GM23338 (cell line): ENCODE data around the gene NAPG.

Experiments
- CREB1 ChIP-seq: fragments of 250-450 bp; sonication (Bioruptor Pico); IDR thresholded peaks from 2 replicates; pipeline ENCODE4 v1.5.0; 2020; ENCODE audit warnings: low read depth, mild to moderate bottlenecking, moderate library complexity
- CTCF ChIP-seq, 2 experiments: fragments of 200-600 bp in 1 of 2; sonication (generic) in 1 of 2; conservative IDR thresholded peaks; 2 replicates each; pipeline versions ENCODE4 v1.5.1 to v1.6.1; 2016 to 2017; ENCODE audit warnings: antibody characterized with exemption in 2 of 2, low read depth in 2 of 2, mild to moderate bottlenecking in 2 of 2, moderate library complexity in 1 of 2
- EZH2 ChIP-seq: fragments of 200-600 bp; sonication (generic); IDR thresholded peaks from one replicate; pipeline ENCODE4 v1.8.0; 2017; ENCODE audit warnings: antibody characterized with exemption, mild to moderate bottlenecking, low read depth; ENCODE audit not compliant: unreplicated experiment
- EZH2phosphoT487 ChIP-seq: fragments of 200-600 bp; sonication (generic); IDR thresholded peaks from one replicate; pipeline ENCODE4 v1.8.1; 2018; ENCODE audit warnings: antibody characterized with exemption; ENCODE audit not compliant: unreplicated experiment
- POLR2AphosphoS5 ChIP-seq: IDR thresholded peaks from 2 replicates; pipeline ENCODE4 v1.6.1; 2016; ENCODE audit warnings: antibody characterized with exemption, low read depth
- REST ChIP-seq: IDR thresholded peaks from one replicate; pipeline ENCODE4 v1.6.1; 2018; ENCODE audit warnings: antibody characterized with exemption; ENCODE audit not compliant: unreplicated experiment
- ZNF114 ChIP-seq: fragments of 250-450 bp; sonication (Bioruptor Pico); IDR thresholded peaks from 2 replicates; pipeline ENCODE4 v1.5.0; 2020; ENCODE audit warnings: mild to moderate bottlenecking, moderate library complexity

GRCh38 chr18:10546557-10547300 is 20.9 kb downstream of the NAPG start:
- no peak for TF ChIP-seq EZH2
- peak in 1 of 2 experiments; percentile 19; a peak in 2 of 4 replicates for TF ChIP-seq CTCF (conservative IDR thresholded peaks at IDR 0.05; ENCODE audit: low read depth in 2 of 2)
- no peak for TF ChIP-seq CREB1
- TF ChIP-seq EZH2phosphoT487: no peak
- TF ChIP-seq ZNF114 (CRISPR knock-in tag): no peak
- no peak for TF ChIP-seq POLR2AphosphoS5
- TF ChIP-seq REST: no peak
